WI38 (cell line): ENCODE data around the gene GP9.

Experiments
- H3K4me3 ChIP-seq: 2 replicates; pipeline ENCODE4 v1.5.1; 2011; ENCODE audit warnings: low read depth, mild to moderate bottlenecking, control low read depth, low read length
- TF ChIP-seq, protein P1 (sequence below): IDR thresholded peaks from 2 replicates; pipeline ENCODE4 v1.5.1; 2012; ENCODE audit warnings: low read depth, mild to moderate bottlenecking, control low read depth, low read length

Gene GP9

DNA sequence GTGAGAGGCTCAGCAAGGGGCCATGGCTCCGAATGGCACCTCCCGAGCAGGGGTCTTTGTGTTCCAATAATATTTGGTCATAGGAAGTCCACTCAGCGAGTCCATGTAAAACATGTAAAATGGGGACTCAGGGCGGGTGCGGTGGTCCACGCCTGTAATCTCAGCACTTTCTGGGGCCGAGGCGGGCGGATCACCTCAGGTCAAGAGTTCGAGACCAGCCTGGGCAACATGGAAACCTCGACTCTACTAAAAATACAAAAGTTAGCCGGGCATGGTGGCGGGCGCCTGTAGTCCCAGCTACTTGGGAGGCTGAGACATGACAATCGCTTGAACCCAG is 33.1 kb upstream of the GP9 start:
- TF ChIP-seq, protein P1, sequence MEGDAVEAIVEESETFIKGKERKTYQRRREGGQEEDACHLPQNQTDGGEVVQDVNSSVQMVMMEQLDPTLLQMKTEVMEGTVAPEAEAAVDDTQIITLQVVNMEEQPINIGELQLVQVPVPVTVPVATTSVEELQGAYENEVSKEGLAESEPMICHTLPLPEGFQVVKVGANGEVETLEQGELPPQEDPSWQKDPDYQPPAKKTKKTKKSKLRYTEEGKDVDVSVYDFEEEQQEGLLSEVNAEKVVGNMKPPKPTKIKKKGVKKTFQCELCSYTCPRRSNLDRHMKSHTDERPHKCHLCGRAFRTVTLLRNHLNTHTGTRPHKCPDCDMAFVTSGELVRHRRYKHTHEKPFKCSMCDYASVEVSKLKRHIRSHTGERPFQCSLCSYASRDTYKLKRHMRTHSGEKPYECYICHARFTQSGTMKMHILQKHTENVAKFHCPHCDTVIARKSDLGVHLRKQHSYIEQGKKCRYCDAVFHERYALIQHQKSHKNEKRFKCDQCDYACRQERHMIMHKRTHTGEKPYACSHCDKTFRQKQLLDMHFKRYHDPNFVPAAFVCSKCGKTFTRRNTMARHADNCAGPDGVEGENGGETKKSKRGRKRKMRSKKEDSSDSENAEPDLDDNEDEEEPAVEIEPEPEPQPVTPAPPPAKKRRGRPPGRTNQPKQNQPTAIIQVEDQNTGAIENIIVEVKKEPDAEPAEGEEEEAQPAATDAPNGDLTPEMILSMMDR = no peak
- no peak overlapping the region for H3K4me3 ChIP-seq

DNA sequence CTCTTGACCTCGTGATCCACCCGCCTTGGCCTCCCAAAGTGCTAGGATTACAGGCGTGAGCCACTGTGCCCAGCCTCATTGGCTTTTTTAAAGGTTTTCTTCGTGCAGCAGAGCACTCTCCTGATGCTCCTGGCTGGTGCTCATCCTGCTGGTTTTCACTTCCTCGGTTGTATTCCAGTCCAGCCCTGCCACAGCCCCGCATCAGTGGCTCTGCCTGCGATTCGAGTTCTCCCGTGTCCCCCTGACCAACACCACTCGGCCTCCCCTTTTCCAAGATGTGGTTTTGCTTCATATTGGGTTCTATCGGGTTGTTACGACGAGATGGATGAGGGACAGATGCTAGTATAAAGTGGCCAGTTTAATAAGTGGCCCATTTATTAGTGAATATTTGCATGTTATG is 31.7 kb upstream of the GP9 start:
- no peak overlapping the region for H3K4me3 ChIP-seq
- TF ChIP-seq, protein P1 = no peak

DNA sequence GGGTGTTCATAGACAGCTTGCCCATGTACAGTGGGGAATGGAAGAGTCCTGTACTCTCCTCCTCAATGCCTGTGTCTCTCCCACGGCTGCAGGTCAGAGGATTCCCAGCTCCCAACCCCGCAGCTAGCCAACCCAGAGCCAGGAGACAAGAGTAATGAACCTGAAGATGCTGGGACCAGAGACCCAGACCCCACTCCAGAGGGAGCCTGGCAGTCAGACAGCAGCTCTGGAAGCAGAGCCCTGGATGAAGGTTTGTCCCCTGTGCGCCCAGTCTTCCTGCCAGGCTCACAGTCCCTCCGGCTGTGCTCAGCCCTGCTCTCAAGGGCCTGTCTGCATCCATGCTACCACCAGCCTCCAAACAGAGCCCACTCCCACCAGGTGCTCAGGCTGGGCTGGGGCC is 30.0 kb upstream of the GP9 start:
- TF ChIP-seq, protein P1 = no peak
- no peak overlapping the region for H3K4me3 ChIP-seq

DNA sequence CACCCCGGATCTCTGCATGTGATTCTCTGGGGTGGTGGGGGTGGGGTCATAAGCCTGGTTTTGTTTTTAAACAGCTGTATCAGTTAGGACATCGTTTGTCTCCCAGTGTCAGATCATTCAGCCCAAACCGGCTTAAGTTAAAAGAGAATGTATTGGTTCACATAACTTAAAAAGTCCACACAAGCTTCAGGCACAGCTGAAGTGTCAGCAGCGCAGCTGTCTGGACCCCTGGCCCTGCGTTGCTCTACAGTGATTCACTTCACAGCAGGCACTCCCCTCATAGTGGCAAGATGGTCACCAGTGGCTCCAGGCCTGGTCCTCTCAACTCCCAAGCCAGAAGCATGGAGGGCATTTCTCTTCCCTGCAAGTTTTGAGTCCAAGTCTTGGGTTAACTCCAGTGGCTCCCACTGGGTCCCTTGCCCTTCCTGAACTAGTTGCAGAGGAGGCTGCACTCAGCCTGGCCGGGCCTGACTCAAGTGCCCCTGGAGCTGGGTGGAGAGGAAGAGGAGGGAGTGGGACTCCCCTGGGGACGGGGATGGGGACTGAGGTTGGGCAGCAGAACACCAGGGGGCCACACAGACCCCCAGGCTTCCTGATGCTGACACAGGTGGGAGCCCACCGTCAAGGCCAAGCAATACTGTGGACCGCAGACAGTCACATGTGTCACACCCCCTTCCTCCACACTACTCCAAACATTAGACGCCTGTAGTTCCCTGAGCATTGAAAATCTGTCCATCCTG is 28.9 kb upstream of the GP9 start:
- TF ChIP-seq, protein P1 = no peak
- H3K4me3 ChIP-seq = no peak overlapping the region

DNA sequence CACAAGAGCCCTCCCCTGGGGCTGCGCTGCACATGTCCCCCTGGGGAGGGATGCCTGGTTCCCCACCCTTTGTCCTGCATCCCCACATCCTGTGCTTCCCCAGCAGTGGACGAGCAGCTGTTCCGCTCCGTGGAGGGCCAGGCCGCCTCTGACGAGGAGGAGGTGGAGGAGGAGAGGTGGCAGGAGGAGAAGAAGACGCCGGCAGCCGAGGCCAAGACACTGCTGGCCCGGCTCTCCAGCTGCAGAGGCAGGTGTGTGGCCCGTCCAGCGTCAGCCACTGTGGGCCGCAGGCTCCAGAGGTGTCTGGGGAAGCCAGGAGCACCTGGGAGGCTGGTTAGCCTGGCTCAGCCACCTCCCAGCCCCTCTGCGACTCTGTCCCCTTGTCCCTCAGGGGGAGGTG is 27.9 kb upstream of the GP9 start:
- H3K4me3 ChIP-seq = no peak overlapping the region
- TF ChIP-seq, protein P1 = no peak

DNA sequence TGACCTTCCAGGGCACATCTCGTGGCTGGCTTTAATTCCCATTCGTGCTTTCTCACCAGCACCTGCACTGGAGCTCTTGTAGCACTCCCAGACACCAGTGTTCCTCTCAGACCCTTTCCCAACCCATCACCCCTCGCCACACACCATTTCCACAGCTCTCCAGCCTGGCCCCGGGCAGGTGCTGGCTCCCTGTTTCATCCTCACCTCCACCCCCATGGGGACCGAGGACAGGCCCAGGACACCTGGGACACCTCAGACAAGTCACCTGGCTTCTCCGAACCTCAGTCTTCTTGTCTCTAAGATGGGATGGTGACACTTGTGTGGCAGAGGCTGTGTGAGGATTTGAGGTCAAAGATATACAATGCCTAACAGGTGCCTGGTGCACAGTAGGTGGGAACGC is 27.4 kb upstream of the GP9 start:
- TF ChIP-seq, protein P1 = no peak
- no peak overlapping the region for H3K4me3 ChIP-seq

DNA sequence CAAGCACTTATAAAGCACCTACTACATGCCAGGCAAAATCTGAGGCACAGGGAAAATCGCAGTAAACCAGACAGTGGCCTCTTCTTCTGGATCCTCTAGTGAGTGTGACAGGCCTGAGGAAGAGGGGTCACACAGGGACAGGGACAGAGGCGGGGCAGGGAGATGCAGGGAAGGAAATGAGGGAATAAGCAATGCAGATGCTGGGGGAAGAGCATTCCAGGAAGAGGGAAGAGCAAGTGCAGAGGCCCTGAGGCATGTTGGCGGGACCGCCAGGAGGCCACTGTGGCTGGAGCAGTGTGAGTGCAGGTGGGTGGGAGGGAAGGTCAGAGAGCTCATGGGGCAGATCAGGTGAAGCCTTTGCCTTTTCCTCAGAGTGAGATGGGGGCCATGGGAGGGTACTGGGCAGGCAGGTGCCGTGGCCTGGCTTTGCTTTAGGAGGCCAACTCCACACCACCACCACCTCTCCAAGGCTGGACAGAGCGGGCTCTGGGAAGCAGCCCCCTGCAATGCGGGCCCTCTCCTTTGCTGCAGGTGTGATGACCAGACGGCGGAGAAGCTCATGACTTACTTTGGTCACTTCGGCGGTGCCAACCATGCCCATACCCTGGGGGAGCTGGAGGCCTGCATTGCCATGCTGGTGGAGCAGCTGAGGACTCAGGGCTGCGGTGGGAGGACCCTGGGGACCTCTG is 26.8 kb upstream of the GP9 start:
- TF ChIP-seq, protein P1 = no peak
- no peak overlapping the region for H3K4me3 ChIP-seq
